Trophoblast cell (in vitro differentiated cells and primary cell): ENCODE measurements around the gene DBH.

Experiments
- DNase-seq, 2 donors: peaks; one replicate each; pipeline ENCODE4 v3.0.0-alpha.2; 2016
- H2AFZ ChIP-seq: 2 replicates; pipeline ENCODE4 v1.6.1; 2013; ENCODE audit warnings: low read length, moderate library complexity, mild to moderate bottlenecking; ENCODE audit not compliant: insufficient read depth, poor library complexity
- H2AK5ac ChIP-seq: 2 replicates; pipeline ENCODE4 v1.6.1; 2013; ENCODE audit warnings: mild to moderate bottlenecking, low read length
- H2BK120ac ChIP-seq: 2 replicates; pipeline ENCODE4 v1.6.1; 2013; ENCODE audit warnings: low read length, mild to moderate bottlenecking, moderate library complexity; ENCODE audit not compliant: insufficient read depth, poor library complexity
- H2BK12ac ChIP-seq: 2 replicates; pipeline ENCODE4 v1.6.1; 2013; ENCODE audit warnings: mild to moderate bottlenecking, low read length, moderate library complexity
- H2BK5ac ChIP-seq: 2 replicates; pipeline ENCODE4 v1.6.1; 2013; ENCODE audit warnings: low read length, low read depth, moderate library complexity, mild to moderate bottlenecking; ENCODE audit not compliant: poor library complexity
- H3K14ac ChIP-seq: 2 replicates; pipeline ENCODE4 v1.6.1; 2013; ENCODE audit warnings: mild to moderate bottlenecking, low read length
- H3K18ac ChIP-seq: 2 replicates; pipeline ENCODE4 v1.6.1; 2013; ENCODE audit warnings: mild to moderate bottlenecking, low read length
- H3K23ac ChIP-seq: 2 replicates; pipeline ENCODE4 v1.6.1; 2013; ENCODE audit warnings: low read length
- H3K27ac ChIP-seq: 2 replicates; pipeline ENCODE4 v1.5.1; 2013; ENCODE audit warnings: low read depth, mild to moderate bottlenecking, inconsistent platforms, low read length, moderate library complexity
- H3K27me3 ChIP-seq: 2 replicates; pipeline ENCODE4 v1.6.1; 2013; ENCODE audit warnings: inconsistent platforms, mild to moderate bottlenecking, low read length, moderate library complexity; ENCODE audit not compliant: insufficient read depth
- H3K36me3 ChIP-seq, 2 experiments: 1 replicate in 1 of 2; 2 replicates in 1 of 2; pipeline ENCODE4 v1.6.1; 2013; ENCODE audit warnings: low read length in 2 of 2, mild to moderate bottlenecking in 2 of 2, moderate library complexity in 1 of 2; ENCODE audit not compliant: insufficient read depth in 2 of 2, control insufficient read depth in 1 of 2
- H3K4ac ChIP-seq: 2 replicates; pipeline ENCODE4 v1.6.1; 2013; ENCODE audit warnings: low read depth, mild to moderate bottlenecking, low read length, moderate library complexity
- H3K4me1 ChIP-seq, 2 experiments: 1 replicate in 1 of 2; 2 replicates in 1 of 2; pipeline ENCODE4 v1.6.1; 2013; ENCODE audit warnings: low read length in 2 of 2, mild to moderate bottlenecking in 2 of 2, moderate library complexity in 1 of 2; ENCODE audit not compliant: insufficient read depth in 2 of 2, control insufficient read depth in 1 of 2
- H3K4me2 ChIP-seq: 2 replicates; pipeline ENCODE4 v1.6.1; 2013; ENCODE audit warnings: inconsistent platforms, mild to moderate bottlenecking, low read length, moderate library complexity
- H3K4me3 ChIP-seq: 2 replicates; pipeline ENCODE4 v1.5.1; 2013; ENCODE audit warnings: mild to moderate bottlenecking, low read depth, low read length, inconsistent platforms
- H3K79me1 ChIP-seq: one replicate; pipeline ENCODE4 v1.6.1; 2013; ENCODE audit warnings: low read length
- H3K79me2 ChIP-seq: 2 replicates; pipeline ENCODE4 v1.6.1; 2013; ENCODE audit warnings: low read length, mild to moderate bottlenecking; ENCODE audit not compliant: control insufficient read depth, insufficient read depth, poor library complexity
- H3K9ac ChIP-seq: 2 replicates; pipeline ENCODE4 v1.6.1; 2013; ENCODE audit warnings: mild to moderate bottlenecking, low read length
- H3K9me3 ChIP-seq: 2 replicates; pipeline ENCODE4 v1.6.1; 2013; ENCODE audit warnings: low read depth, mild to moderate bottlenecking, control low read depth, inconsistent platforms, low read length; ENCODE audit not compliant: insufficient read depth
- H4K12ac ChIP-seq: 2 replicates; pipeline ENCODE4 v1.6.1; 2013; ENCODE audit warnings: low read depth, mild to moderate bottlenecking, low read length, moderate library complexity
- H4K8ac ChIP-seq: 2 replicates; pipeline ENCODE4 v1.6.1; 2013; ENCODE audit warnings: low read depth, mild to moderate bottlenecking, low read length, moderate library complexity
- H4K91ac ChIP-seq: one replicate; pipeline ENCODE4 v1.6.1; 2013; ENCODE audit warnings: low read depth, mild to moderate bottlenecking, low read length, moderate library complexity
- WGBS: extraction: QIAGEN DNeasy Blood & Tissue Kit; methylation state at CpG from one replicate; pipeline ENCODE4 v1.1.7; 2013; ENCODE audit warnings: missing lambda C conversion rate; ENCODE audit not compliant: insufficient read length, insufficient coverage; ENCODE audit errors: extremely low coverage; 5-methylcytosine and 5-hydroxymethylcytosine counted together

Gene DBH

DNA sequence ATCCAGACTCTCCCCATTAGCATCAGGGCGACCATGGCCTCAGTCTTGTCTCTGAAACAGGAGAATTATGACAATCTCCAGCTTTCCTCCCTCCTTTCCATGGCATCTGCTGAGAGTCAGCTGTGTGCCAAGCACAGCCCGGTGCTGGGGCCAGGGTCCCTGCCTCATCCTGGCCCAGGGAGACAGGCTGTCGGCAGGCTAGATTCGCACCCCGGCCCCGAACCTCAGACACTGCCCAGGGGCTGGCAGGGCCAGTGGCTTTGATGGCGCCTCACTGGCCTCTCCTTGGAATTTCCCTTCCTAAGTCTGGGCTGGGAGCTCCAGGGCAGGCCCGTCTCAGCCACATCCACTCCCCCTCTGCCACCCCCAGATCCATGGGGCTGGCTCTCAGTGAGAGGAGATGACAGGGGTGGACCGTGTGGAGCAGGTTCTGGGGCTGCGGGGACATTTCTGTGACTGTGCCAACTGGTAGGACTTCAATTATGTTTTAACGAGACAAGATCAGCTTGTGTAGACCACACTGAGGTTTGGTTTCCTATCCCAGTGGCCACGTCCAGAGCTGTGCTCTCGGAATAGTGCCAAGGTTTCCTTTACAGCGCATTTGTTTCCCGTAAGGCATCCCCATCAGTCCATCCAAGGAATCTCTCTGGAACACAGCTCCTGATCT is 42.4 kb upstream of the DBH start:
- H2BK12ac ChIP-seq: no peak overlapping the region
- no peak overlapping the region for H2BK5ac ChIP-seq
- no peak overlapping the region for H3K9ac ChIP-seq
- peaks cover 21% of the 10 kb centered on the region for H3K9me3 ChIP-seq
- H3K36me3 ChIP-seq: no peaks in the 10 kb centered on the region
- no peak overlapping the region for H3K18ac ChIP-seq
- no peak overlapping the region for H3K4ac ChIP-seq
- H3K4me3 ChIP-seq: no peak overlapping the region
- H3K14ac ChIP-seq: no peak overlapping the region
- H3K27ac ChIP-seq: no peak overlapping the region
- H3K4me1 ChIP-seq: no peaks in the 10 kb centered on the region
- H3K79me2 ChIP-seq: no peaks in the 10 kb centered on the region
- H2AK5ac ChIP-seq: no peak overlapping the region
- H2AFZ ChIP-seq: no peak overlapping the region
- no peak overlapping the region for H3K4me2 ChIP-seq
- no peak for DNase-seq
- no CpG with 5 or more reads among the region's 15 CpGs for WGBS
- H4K12ac ChIP-seq: no peak overlapping the region
- no peaks in the 10 kb centered on the region for H3K79me1 ChIP-seq
- H3K27me3 ChIP-seq: no peaks in the 10 kb centered on the region
- no peak overlapping the region for H4K91ac ChIP-seq
- H2BK120ac ChIP-seq: no peak overlapping the region
- H4K8ac ChIP-seq: no peak overlapping the region
- no peak overlapping the region for H3K23ac ChIP-seq

GRCh38 chr9:133594310-133594709 is 41.9 kb upstream of the DBH start:
- no CpG with 5 or more reads among the region's 2 CpGs for WGBS
- Histone ChIP-seq H3K23ac (no peak overlapping the region), H3K79me1 (no peaks in the 10 kb centered on the region)

DNA sequence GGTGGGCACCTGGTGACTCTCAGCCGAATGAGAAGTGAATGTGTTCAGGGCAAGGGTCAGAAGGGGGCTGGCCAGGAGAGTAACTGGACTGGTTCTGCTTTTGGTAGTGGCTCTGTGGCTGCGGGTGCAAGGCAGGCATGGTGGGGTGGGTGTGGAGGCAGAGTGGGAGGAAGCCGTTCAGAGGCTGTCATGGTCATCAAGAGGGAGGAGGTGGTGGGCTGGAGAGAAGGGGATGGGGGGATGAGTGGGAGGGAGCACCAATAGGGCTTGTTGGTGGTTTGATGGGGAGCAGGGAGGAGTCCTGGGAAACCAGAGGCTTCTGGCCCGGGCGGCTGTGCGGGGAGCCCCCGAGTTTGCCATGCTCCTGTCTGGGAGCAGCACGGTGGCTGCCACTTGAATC is 40.3 kb upstream of the DBH start:
- no peaks in the 10 kb centered on the region for H3K79me1 ChIP-seq
- H2BK5ac ChIP-seq: no peak overlapping the region
- no peak overlapping the region for H3K4me2 ChIP-seq
- H3K36me3 ChIP-seq: no peaks in the 10 kb centered on the region
- no peaks in the 10 kb centered on the region for H3K4me1 ChIP-seq
- no peak overlapping the region for H2AK5ac ChIP-seq
- peaks cover 37% of the 10 kb centered on the region for H3K9me3 ChIP-seq
- H3K23ac ChIP-seq: no peak overlapping the region
- H2AFZ ChIP-seq: no peak overlapping the region
- H3K27ac ChIP-seq: no peak overlapping the region
- no peaks in the 10 kb centered on the region for H3K27me3 ChIP-seq
- no peaks in the 10 kb centered on the region for H3K79me2 ChIP-seq
- H3K14ac ChIP-seq: no peak overlapping the region
- DNase-seq: no peak
- WGBS: no CpG with 5 or more reads among the region's 8 CpGs
- H3K4me3 ChIP-seq: no peak overlapping the region
- H4K91ac ChIP-seq: no peak overlapping the region
- no peak overlapping the region for H3K9ac ChIP-seq
- H3K18ac ChIP-seq: no peak overlapping the region
- H4K12ac ChIP-seq: no peak overlapping the region
- H3K4ac ChIP-seq: no peak overlapping the region
- no peak overlapping the region for H2BK120ac ChIP-seq
- no peak overlapping the region for H4K8ac ChIP-seq
- no peak overlapping the region for H2BK12ac ChIP-seq

More at GRCh38 chr9:133594310-133594709, 41.9 kb upstream of the DBH start:
- Histone ChIP-seq H4K91ac (no peak overlapping the region), H3K79me2 (no peaks in the 10 kb centered on the region), H2BK5ac (no peak overlapping the region), H3K18ac (no peak overlapping the region), H3K4ac (no peak overlapping the region), H3K14ac (no peak overlapping the region), H3K36me3 (no peaks in the 10 kb centered on the region), H2AFZ (no peak overlapping the region), H4K8ac (no peak overlapping the region), H3K27ac (no peak overlapping the region), H3K9me3 (peaks cover 27% of the 10 kb centered on the region), H2BK12ac (no peak overlapping the region), H2BK120ac (no peak overlapping the region), H4K12ac (no peak overlapping the region), H2AK5ac (no peak overlapping the region), H3K27me3 (no peaks in the 10 kb centered on the region), H3K4me3 (no peak overlapping the region), H3K4me1 (no peaks in the 10 kb centered on the region), H3K9ac (no peak overlapping the region), H3K4me2 (no peak overlapping the region)
- DNase-seq: no peak

DNA sequence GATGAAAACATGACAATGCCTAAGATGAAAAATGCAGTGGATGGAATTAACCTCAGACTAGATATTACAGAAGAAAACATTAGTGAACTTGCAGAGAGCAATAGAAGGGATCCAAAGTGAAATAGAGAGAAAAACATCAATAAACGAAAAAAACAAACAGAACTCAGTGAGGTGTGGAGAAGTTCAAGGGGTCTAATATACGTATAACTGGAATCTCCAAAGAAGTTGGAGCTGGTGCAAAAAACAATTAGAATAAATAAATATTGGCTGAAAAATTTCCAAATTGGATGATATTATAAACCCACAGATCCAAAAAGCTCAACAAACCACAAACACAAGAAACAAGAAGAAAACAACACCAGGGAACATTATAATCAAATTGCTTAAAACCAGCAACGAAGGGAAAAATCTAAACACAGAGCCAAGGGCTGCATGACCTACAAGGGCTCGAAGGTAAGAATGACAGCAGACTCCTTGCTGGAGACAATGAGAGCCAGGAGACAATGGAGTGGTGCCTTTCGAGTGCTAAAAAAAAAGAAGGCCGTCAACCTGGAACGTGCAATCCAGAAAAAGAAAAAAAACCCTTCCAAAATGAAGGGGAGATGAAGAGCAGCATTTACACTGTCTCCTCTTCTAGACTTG is 38.7 kb upstream of the DBH start:
- no CpG with 5 or more reads among the region's 7 CpGs for WGBS

More for the DNA sequence above, 38.7 kb upstream of the DBH start:
- no peak overlapping the region for H3K4me2 ChIP-seq
- no peak overlapping the region for H4K8ac ChIP-seq
- no peak overlapping the region for H2BK12ac ChIP-seq
- H3K14ac ChIP-seq: no peak overlapping the region
- no peak overlapping the region for H2AFZ ChIP-seq
- H3K36me3 ChIP-seq: no peaks in the 10 kb centered on the region
- H2AK5ac ChIP-seq: no peak overlapping the region
- no peak overlapping the region for H3K4ac ChIP-seq
- no peak for DNase-seq
- H3K27me3 ChIP-seq: no peaks in the 10 kb centered on the region
- no peaks in the 10 kb centered on the region for H3K4me1 ChIP-seq
- no peak overlapping the region for H2BK5ac ChIP-seq
- H3K18ac ChIP-seq: no peak overlapping the region
- H3K79me1 ChIP-seq: no peaks in the 10 kb centered on the region
- H4K91ac ChIP-seq: no peak overlapping the region
- no peak overlapping the region for H4K12ac ChIP-seq
- H2BK120ac ChIP-seq: no peak overlapping the region
- H3K9ac ChIP-seq: no peak overlapping the region
- no peak overlapping the region for H3K27ac ChIP-seq
- no peak overlapping the region for H3K23ac ChIP-seq
- H3K4me3 ChIP-seq: no peak overlapping the region
- H3K9me3 ChIP-seq: peaks cover 37% of the 10 kb centered on the region
- no peaks in the 10 kb centered on the region for H3K79me2 ChIP-seq
